Adrenal gland (tissue), 12 donors: ENCODE measurements around the gene GGT6. TPM values are rescaled to one million over a fixed set of nuclear protein-coding genes. Genes with fewer than 3 reads are reported as not detected.

ENCODE experiments used
- DNase-seq, 7 donors: peaks; one replicate each; pipeline ENCODE4 v3.0.0-alpha.2; 2019 to 2020
- H3K27ac ChIP-seq, 5 donors: fragments of 200-600 bp; sonication (generic) in 4 of 5; 1 replicate in 3 of 5; 2 replicates in 2 of 5; pipeline versions ENCODE4 v1.5.1 to v1.8.0; 2016 to 2020; ENCODE audit warnings: mild to moderate bottlenecking in 1 of 5
- H3K27me3 ChIP-seq: fragments of 200-600 bp; 2 replicates; pipeline ENCODE4 v1.8.0; 2021
- H3K36me3 ChIP-seq, 2 donors: fragments of 200-600 bp; replicated peaks in 1 of 2; 1 replicate in 1 of 2; 2 replicates in 1 of 2; pipeline versions ENCODE4 v1.5.1 to v1.8.0; 2018 to 2022
- H3K4me1 ChIP-seq, 2 donors: fragments of 200-600 bp; replicated peaks in 1 of 2; 1 replicate in 1 of 2; 2 replicates in 1 of 2; pipeline versions ENCODE4 v1.5.1 to v1.8.0; 2018 to 2021
- H3K4me3 ChIP-seq, 4 donors: fragments of 200-600 bp; sonication (generic) in 3 of 4; one replicate each; pipeline ENCODE4 v1.5.1; 2016 to 2018
- H3K9me3 ChIP-seq, 3 donors: fragments of 200-600 bp; sonication (generic) in 1 of 3; replicated peaks in 1 of 3; 1 replicate in 2 of 3; 2 replicates in 1 of 3; pipeline versions ENCODE4 v1.5.1 to v1.8.0; 2016 to 2021
- POLR2A ChIP-seq, 2 donors: fragments of 450-650 bp; IDR thresholded peaks; one replicate each; pipeline ENCODE4 v1.6.1; 2017; ENCODE audit warnings: antibody characterized with exemption in 2 of 2, mild to moderate bottlenecking in 2 of 2, moderate library complexity in 1 of 2
- WGBS, 4 donors: extraction: QIAGEN DNeasy Blood & Tissue Kit in 2 of 4; methylation state at CpG; one replicate each; pipeline versions ENCODE4 v1.1.5 to v1.1.7; 2013 to 2017; 5-methylcytosine and 5-hydroxymethylcytosine counted together
- intact Hi-C, 2 donors: fragments of 100-400 bp; cut with DNase I; formaldehyde crosslinking; loops; one replicate each; pipeline versions ENCODE4 v1.14.1 to v1.15.0; 2022 to 2023
- polyA plus RNA-seq, 3 donors: library from polyadenylated mRNA; stranded (reverse); fragments of 200-250 nt in 2 of 3; fragments of 350-450 nt in 1 of 3; fragmentation: Illumina TruSeq in 1 of 3; extraction: RNeasy Lipid Tissue Mini Kit (QIAGEN cat#74804) in 1 of 3; gene quantifications; one replicate each; pipeline ENCODE4 v1.2.3, GENCODE V29; 2013 to 2014
- total RNA-seq, 9 donors: library from RNA; depleted of rRNA in 4 of 9; stranded (reverse); fragments of >200 nt in 4 of 9; fragments of 120-200 nt in 1 of 9; fragmentation: NEBNext Ultra II Directional in 1 of 9; extraction: Animal tissue kit (Norgen Biotek cat#: 25700) in 1 of 9; gene quantifications; one replicate each; pipeline versions ENCODE4 v1.1.0 to v1.2.4, GENCODE V29; 2013 to 2023
- TF ChIP-seq, protein P1 (sequence below), 6 experiments: fragments of 450-650 bp in 4 of 6; fragments of 200-600 bp in 2 of 6; sonication (generic) in 1 of 6; IDR thresholded peaks; 1 replicate in 5 of 6; 2 replicates in 1 of 6; pipeline versions ENCODE4 v1.5.1 to v1.8.0; 2016 to 2021; ENCODE audit warnings: antibody characterized with exemption in 6 of 6, mild to moderate bottlenecking in 2 of 6, moderate library complexity in 1 of 6
- donor health status: healthy with polysubstance abuse.
- donor health status: Bipolar disorder and iron deficiency.
- donor health status: DM: yes; HTN: yes; CAD: no.
- donor health status: DM: no; HTN: no; CAD: no.
- donor health status: DM: no; HTN: no; CAD: no.
- donor health status: DM: yes; HTN: yes; CAD: no.

GGT6 gene
- total and polyA plus RNA-seq, 12 donors = 0.06 to 4.2 (median 0.88) TPM

DNA sequence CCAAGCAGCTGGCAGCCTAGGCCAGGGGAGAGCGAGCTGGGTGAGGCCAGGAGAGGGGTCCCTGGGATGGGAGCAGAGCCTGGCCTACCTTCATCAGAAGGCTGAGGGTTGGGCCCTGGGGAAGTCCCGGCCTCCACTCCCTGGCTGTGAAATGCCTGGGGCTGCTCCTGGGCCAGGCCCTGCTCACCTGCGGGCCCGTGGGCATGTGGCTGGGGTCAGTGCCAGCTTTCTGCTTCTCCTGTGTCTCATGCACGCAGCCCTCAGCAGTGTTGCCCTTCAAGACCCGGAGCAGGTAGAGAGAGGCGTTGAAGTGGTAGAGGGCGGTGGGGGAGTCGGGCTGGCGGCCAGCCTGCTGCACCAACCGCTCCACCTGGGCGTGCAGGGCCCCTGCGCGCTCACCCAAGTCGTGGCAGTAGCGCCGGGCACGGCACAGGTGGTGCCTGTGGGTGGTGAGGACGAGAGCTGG, 17.6 kb downstream of the GGT6 start:
- peaks cover 0 to 75% of the 10 kb centered on the region in 2 donors for H3K36me3 ChIP-seq
- whole genome bisulfite sequencing, 4 donors = 93 to 98% (median 95%) methylated on average over 14 to 19 of the region's 19 CpGs

DNA sequence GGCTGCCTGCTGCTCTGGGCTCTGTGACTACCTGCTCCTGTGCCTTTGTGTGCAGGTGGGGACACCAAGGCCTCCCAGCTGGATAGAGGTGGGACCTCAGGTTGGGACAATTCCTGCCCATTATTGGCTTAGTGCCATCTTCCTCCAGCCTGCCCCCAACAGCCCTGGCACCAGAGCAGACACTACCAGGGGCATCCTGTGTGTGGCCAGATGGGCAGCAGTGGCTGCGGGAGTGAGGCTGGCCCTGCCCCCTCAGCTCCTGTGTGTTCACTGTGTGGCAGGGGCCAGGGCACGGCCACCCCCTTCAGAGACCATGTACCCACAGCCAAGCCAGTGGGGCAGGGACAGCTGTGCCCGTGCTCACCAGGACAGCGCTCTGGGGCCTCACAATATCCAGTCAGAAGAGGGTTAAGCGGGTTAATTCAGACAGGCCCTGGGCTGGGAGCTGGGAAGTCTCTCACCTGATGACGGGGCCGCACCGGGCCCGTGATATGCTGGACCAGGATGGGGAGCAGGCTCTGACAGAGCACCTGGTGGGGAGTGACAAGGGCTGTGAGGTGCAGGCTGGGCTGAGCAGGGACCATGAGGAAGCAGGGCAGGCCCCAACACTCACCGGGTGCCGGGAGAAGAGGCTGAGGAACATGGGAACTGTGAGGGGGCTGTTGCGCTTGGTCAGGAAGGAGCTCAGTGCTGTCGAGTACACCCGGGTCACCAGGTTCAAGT, 18.2 kb downstream of the GGT6 start:
- Histone ChIP-seq H3K4me3 (no peak overlapping the region), H3K36me3 (peaks cover 0 to 70% of the 10 kb centered on the region in 2 donors), H3K27ac (peak overlapping the region in 1 of 5 donors; percentile 61), H3K4me1 (peaks cover 0 to 10% of the 10 kb centered on the region in 2 donors), H3K9me3 (no peaks in the 10 kb centered on the region), H3K27me3 (no peaks in the 10 kb centered on the region)
- no peak for TF ChIP-seq POLR2A (IDR thresholded peaks at IDR 0.05)
- TF ChIP-seq, protein P1, sequence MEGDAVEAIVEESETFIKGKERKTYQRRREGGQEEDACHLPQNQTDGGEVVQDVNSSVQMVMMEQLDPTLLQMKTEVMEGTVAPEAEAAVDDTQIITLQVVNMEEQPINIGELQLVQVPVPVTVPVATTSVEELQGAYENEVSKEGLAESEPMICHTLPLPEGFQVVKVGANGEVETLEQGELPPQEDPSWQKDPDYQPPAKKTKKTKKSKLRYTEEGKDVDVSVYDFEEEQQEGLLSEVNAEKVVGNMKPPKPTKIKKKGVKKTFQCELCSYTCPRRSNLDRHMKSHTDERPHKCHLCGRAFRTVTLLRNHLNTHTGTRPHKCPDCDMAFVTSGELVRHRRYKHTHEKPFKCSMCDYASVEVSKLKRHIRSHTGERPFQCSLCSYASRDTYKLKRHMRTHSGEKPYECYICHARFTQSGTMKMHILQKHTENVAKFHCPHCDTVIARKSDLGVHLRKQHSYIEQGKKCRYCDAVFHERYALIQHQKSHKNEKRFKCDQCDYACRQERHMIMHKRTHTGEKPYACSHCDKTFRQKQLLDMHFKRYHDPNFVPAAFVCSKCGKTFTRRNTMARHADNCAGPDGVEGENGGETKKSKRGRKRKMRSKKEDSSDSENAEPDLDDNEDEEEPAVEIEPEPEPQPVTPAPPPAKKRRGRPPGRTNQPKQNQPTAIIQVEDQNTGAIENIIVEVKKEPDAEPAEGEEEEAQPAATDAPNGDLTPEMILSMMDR (IDR thresholded peaks at IDR 0.05) = no peak
- WGBS, 4 donors = 93 to 95% (median 94%) methylated on average over 6 to 14 of the region's 14 CpGs
- intact Hi-C loops = loop anchor here in 1 of 2 donors (10.0 kb wide), 1 partner anchor 117 kb away; no protein-coding TSS in a partner anchor
- DNase-seq = no peak

More for the DNA sequence above, 17.6 kb downstream of the GGT6 start:
- Histone ChIP-seq H3K27ac (no peak overlapping the region), H3K4me3 (no peak overlapping the region), H3K4me1 (peaks cover 0 to 4% of the 10 kb centered on the region in 2 donors), H3K27me3 (no peaks in the 10 kb centered on the region), H3K9me3 (no peaks in the 10 kb centered on the region)
- intact Hi-C loops = loop anchor here in 1 of 2 donors (10.0 kb wide), 1 partner anchor 118 kb away; no protein-coding TSS in a partner anchor
- TF ChIP-seq, protein P1 (IDR thresholded peaks at IDR 0.05) = no peak
- TF ChIP-seq POLR2A (IDR thresholded peaks at IDR 0.05) = no peak
- no peak for DNase-seq

DNA sequence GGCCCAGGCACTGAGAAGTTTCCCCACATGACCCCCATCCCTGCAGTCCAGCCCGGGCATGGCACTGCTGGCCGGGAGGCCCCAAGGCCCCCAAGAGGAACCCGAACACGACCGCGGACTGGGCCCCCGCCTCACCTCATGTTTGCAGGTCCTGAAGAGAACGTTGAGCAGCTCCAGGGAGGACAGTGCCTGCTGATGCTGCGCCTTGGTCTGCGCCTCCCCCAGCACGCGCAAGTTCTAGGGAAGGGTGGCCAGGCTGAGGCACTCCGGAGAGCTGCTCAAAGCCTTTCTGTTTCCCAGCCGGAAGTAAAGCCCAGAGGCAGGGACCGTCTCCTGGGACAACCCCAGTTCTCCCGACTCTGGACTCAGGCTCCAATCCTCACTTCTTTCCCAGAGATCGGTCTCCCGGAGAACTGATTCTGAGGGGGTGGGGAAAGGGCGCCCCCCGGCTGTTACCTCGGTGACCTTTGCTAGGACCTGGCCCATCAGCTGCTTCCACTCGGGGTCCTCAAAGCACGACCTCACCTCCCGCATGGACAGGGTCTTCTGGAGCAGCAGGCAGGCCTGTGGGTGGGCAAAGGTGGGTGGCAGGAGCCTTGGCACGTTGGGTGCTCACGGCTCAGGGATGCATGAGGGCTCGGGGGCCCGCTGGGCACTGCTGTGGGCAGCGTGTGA, 18.9 kb downstream of the GGT6 start:
- TF ChIP-seq POLR2A (IDR thresholded peaks at IDR 0.05) = no peak
- TF ChIP-seq, protein P1 (IDR thresholded peaks at IDR 0.05) = no peak
- 82 to 86% (median 85%) methylated on average over 13 to 29 of the region's 29 CpGs for WGBS, 4 donors
- Histone ChIP-seq H3K4me3 (no peak overlapping the region), H3K27me3 (no peaks in the 10 kb centered on the region), H3K9me3 (no peaks in the 10 kb centered on the region), H3K36me3 (peaks cover 0 to 63% of the 10 kb centered on the region in 2 donors), H3K4me1 (peaks cover 3 to 17% of the 10 kb centered on the region in 2 donors), H3K27ac (peak overlapping the region in 1 of 5 donors; percentile 61)
- DNase-seq = no peak
- intact Hi-C loops = loop anchor here in 1 of 2 donors (10.0 kb wide), 1 partner anchor 117 kb away; no protein-coding TSS in a partner anchor

DNA sequence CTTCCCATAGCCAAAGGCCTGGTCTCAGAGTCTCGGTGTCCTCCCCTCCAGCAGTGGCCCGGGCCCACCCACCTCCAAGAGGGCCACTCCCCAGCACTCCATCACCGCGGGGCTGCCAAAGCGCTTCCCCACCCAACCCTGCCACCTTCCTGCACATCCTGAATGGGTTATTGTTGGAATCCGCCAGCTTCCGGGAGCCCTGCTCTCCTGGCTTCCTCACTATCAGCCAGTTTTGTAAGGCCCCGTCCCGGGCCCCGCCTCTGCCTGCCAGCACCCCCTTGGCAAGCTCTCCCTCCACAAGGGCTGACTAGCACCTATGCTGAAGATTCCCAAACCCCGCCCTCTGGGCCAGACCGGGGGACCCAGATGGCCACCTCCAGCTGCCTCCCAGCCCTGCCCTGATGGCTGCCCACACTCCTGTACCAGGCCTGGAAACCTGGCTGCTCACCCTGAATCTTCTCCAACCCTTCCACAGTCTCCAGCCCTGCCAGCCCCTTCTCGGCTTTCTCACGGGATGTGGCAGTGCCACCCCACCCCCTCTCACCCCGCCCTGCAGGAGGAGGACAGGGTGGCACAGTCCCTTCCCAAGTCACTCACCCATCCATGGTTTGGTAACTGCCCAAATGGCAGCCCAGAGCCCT, 19.6 kb downstream of the GGT6 start:
- Histone ChIP-seq H3K27ac (peak overlapping the region in 1 of 5 donors; percentile 61), H3K9me3 (no peaks in the 10 kb centered on the region), H3K4me1 (peaks cover 9 to 24% of the 10 kb centered on the region in 2 donors), H3K4me3 (no peak overlapping the region), H3K36me3 (peaks cover 0 to 58% of the 10 kb centered on the region in 2 donors), H3K27me3 (no peaks in the 10 kb centered on the region)
- TF ChIP-seq, protein P1 (IDR thresholded peaks at IDR 0.05) = no peak
- no peak for TF ChIP-seq POLR2A (IDR thresholded peaks at IDR 0.05)
- intact Hi-C loops = loop anchor here in 1 of 2 donors (10.0 kb wide), 1 partner anchor 116 kb away; no protein-coding TSS in a partner anchor
- peak in 2 of 7 donors; percentile 24 to 60 for DNase-seq
- 69 to 83% (median 79%) methylated on average over 10 to 15 of the region's 15 CpGs for WGBS, 4 donors
